ENCODE data around the gene UROC1. TPM values are rescaled to one million over a fixed set of nuclear protein-coding genes. Genes with fewer than 3 reads are reported as not detected.

The UROC1 gene
- total and polyA plus RNA-seq, 2 donors: 0.03 TPM; not detected in 1

- no peaks in the 10 kb centered on the region for H3K36me3 ChIP-seq (ENCODE audit: insufficient read depth)
- no peaks in the 10 kb centered on the region for H3K4me1 ChIP-seq (ENCODE audit: insufficient read depth)
- no peak overlapping the region for H3K4me3 ChIP-seq (ENCODE audit: low read depth, low read length)
- no peak overlapping the region for H3K27ac ChIP-seq (ENCODE audit: low read depth)
- WGBS: 94% methylated on average over 8 of the region's 8 CpGs
- DNase-seq (ENCODE audit: extremely low spot score): no peak
Observed at GRCh38 chr3:126495786-126496185, 21.8 kb downstream of the UROC1 start.

DNA sequence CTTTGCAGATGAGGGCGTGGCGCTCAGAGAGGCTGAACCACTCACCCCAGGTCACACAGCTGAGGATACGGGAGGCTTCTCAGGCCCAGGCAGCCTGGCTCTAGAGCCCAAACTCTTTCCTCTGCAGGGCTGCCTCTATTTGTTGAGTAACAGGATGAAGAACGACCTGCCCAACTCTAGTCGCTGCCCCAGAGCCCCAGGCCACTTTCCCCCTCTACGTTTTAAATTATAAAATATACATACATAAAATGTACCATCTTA lies 22.7 kb downstream of the UROC1 start:
- 88% methylated on average over 6 of the region's 6 CpGs for WGBS
- H3K27ac ChIP-seq (ENCODE audit: low read depth): no peak overlapping the region

DNA sequence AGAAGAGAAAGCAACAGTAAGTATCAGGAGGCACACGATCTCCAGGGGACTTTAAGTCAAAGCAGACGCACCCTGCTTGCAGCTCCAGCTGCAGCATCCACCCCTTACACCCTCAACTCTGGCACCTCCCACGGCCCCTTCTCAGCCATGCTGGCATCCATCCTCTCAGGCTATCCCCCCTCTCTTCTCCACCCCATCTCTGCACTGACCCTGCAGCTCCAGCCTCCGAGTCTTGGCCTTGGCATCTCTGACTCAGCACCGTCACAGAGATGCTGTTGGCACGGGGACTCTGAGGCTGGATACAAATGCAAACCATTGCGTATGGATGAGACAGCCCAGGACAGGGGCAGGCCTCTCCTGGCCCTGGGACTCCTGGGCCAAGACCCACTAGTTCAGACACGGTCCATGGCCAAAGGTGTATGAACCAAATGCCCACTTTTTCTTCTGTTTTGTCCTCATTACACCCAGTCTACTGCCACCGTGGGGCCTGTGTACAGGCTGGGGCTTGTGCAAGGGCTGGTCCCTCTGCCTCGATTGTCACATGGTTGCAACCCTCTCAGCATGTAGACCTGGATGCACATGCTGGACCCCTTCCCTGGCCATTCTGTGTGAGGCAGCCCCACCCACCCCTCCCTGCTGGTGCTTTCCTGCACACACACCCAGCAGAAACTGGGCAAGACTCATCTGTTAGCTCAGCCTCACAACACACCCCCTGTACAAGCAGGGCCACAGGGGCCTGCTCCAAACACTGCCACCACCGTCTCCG lies 23.2 kb downstream of the UROC1 start:
- H3K4me1 ChIP-seq (ENCODE audit: insufficient read depth): no peaks in the 10 kb centered on the region
- no peak overlapping the region for H3K4me3 ChIP-seq (ENCODE audit: low read depth, low read length)
- no peak for DNase-seq (ENCODE audit: extremely low spot score)
- WGBS: 50% methylated on average over 12 of the region's 12 CpGs
- H3K27ac ChIP-seq (ENCODE audit: low read depth): no peak overlapping the region
- H3K36me3 ChIP-seq (ENCODE audit: insufficient read depth): no peaks in the 10 kb centered on the region

More for the DNA sequence above, 22.7 kb downstream of the UROC1 start:
- no peak overlapping the region for H3K4me3 ChIP-seq (ENCODE audit: low read depth, low read length)
- DNase-seq (ENCODE audit: extremely low spot score): no peak
- no peaks in the 10 kb centered on the region for H3K4me1 ChIP-seq (ENCODE audit: insufficient read depth)
- no peaks in the 10 kb centered on the region for H3K36me3 ChIP-seq (ENCODE audit: insufficient read depth)

DNA sequence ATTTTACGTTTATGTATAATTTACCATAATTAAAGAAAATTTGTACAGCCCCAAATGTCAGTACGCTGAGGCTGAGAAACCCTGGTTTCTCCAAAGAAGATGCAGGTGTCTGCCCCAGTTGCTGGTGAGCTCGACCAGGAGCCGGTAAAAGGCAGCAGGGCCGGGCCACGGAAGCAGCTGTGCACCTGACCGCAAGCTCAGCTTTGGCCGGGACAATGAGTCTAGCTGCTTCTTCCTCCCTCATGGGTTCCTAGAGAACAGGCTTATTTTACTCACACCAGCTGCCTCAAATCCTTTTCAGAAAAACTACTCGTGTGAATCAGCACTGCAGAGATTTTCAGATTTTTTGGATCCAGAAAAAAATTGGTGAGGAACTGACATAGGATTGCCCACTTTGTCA lies 23.8 kb downstream of the UROC1 start:
- H3K4me3 ChIP-seq (ENCODE audit: low read depth, low read length): no peak overlapping the region
- WGBS: 73% methylated on average over 9 of the region's 9 CpGs
- H3K4me1 ChIP-seq (ENCODE audit: insufficient read depth): no peaks in the 10 kb centered on the region
- no peaks in the 10 kb centered on the region for H3K36me3 ChIP-seq (ENCODE audit: insufficient read depth)
- DNase-seq (ENCODE audit: extremely low spot score): no peak
- no peak overlapping the region for H3K27ac ChIP-seq (ENCODE audit: low read depth)

- Histone ChIP-seq H3K36me3 (ENCODE audit: insufficient read depth) (no peaks in the 10 kb centered on the region), H3K4me1 (ENCODE audit: insufficient read depth) (no peaks in the 10 kb centered on the region), H3K27ac (ENCODE audit: low read depth) (no peak overlapping the region), H3K4me3 (ENCODE audit: low read depth, low read length) (no peak overlapping the region)
- WGBS: 92% methylated on average over 14 of the region's 14 CpGs
- DNase-seq (ENCODE audit: extremely low spot score): no peak
Observed at GRCh38 chr3:126493051-126493450, 24.5 kb downstream of the UROC1 start.

DNA sequence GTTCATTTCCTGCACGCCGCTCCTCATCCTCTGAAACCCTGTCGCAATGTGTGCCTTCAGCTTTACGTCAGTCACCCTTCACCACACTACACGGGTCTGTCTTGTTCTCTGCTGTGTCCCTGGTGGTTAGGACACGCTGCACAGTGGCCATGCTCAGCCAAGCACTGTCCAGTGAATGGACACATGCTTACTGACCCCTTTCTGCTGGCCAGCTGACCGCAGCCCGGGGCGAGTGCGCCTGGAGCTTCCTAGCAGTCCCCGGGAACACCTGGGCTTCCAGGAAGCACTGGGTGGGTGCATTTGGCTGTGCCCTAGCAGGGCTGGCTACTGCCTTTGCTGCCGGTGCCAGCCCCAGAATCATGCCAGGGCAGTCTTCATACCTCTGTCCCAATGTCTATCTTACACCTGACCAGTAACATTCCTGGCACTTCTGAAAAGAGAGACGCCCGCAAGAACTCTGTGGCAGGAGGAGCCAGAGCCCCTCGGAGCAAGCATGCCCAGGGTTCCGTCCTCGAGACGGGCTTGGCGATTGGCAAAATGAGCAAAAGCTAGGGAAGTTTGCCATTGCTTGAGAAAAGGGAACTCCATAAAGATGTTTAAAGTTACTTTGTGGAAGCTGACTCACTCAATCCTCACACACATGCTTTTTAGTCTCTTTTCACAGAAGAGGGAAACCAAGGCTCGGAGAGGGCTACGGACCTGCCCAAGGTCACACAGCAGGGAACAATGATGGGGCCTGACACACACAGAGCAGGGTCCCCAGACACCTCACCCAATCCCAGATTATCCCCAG lies 26.2 kb downstream of the UROC1 start:
- Histone ChIP-seq H3K36me3 (ENCODE audit: insufficient read depth) (no peaks in the 10 kb centered on the region), H3K4me1 (ENCODE audit: insufficient read depth) (no peaks in the 10 kb centered on the region), H3K4me3 (ENCODE audit: low read depth, low read length) (no peak overlapping the region), H3K27ac (ENCODE audit: low read depth) (no peak overlapping the region)
- DNase-seq (ENCODE audit: extremely low spot score): no peak
- WGBS: 90% methylated on average over 21 of the region's 21 CpGs

DNA sequence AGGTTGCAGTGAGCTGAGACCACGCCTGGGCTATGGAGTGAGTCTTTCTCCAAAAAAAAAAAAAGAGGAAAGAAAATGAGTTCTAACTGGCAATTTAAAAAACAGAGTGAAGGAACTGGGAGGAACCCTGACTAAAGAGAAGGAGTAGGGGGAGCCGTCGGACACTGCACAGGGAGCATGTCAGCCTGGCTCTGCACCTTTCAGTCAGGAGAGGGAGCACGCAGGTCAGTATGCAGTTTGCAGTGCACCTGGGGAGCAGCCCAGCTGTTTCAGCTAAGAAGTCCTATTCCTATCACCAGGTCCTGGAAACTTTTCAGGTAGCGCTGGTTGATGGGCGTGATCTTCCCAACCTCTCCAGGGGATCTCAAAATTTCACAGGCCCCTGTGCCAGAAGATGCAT lies 27.0 kb downstream of the UROC1 start:
- no peak for DNase-seq (ENCODE audit: extremely low spot score)
- no peak overlapping the region for H3K27ac ChIP-seq (ENCODE audit: low read depth)
- H3K4me1 ChIP-seq (ENCODE audit: insufficient read depth): no peaks in the 10 kb centered on the region
- no peaks in the 10 kb centered on the region for H3K36me3 ChIP-seq (ENCODE audit: insufficient read depth)
- 80% methylated on average over 6 of the region's 6 CpGs for WGBS
- H3K4me3 ChIP-seq (ENCODE audit: low read depth, low read length): no peak overlapping the region

DNA sequence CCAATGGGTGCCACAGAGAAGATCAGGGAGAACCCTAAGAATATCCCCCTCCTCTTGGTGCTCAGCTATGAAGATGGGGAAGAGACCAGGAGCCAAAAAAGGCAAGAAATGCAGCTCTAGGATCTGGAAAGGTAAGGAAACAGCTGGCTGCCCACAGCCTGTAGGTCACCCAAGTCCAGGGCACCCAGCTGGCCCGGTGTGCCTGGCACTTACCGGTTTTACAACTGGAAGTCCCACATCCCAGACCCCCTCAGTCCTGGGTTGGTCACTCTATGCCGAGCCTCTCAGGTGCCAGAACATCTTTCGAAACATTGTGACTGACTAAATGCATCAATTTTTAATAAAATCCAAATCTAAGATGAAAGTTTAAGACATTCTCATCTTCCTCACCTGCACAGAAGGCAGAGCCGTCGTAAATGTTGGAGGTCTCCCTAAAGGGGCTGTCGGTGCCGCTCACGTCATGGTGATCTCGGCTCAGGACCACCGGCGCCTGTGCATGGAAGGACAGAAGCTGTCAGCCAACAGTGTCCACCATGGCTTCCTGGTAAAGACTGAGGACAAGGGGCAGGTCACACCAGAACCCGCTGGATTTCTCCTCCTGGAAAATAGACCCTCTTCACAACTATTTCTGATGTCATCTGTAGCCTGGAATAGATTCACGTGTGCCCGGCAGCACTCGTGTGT lies 28.5 kb downstream of the UROC1 start:
- 88% methylated on average over 16 of the region's 16 CpGs for WGBS
- Histone ChIP-seq H3K4me1 (ENCODE audit: insufficient read depth) (no peaks in the 10 kb centered on the region), H3K4me3 (ENCODE audit: low read depth, low read length) (no peak overlapping the region), H3K36me3 (ENCODE audit: insufficient read depth) (no peaks in the 10 kb centered on the region), H3K27ac (ENCODE audit: low read depth) (no peak overlapping the region)
- DNase-seq (ENCODE audit: extremely low spot score): no peak

DNA sequence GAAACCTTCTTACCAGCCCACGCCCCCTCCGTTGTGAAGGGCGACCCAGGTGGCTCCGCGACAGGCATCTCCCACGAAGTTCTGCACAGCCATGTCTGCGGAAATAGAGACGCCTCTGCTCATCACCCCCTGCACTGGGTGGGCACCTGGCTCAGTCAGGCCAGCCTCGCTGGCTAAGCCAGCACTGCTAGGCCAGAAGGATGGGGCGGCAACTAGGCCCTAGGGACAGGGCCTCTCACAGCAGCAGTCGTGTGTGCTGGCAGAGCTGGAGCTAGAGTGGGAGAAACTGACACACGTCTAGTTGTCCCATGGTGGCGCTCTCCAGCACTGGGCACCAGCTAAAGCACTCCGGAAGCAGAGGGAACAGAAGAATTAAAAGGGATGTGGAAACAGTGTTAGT lies 29.4 kb downstream of the UROC1 start:
- no peak for DNase-seq (ENCODE audit: extremely low spot score)
- Histone ChIP-seq H3K27ac (ENCODE audit: low read depth) (no peak overlapping the region), H3K4me3 (ENCODE audit: low read depth, low read length) (no peak overlapping the region), H3K4me1 (ENCODE audit: insufficient read depth) (no peaks in the 10 kb centered on the region), H3K36me3 (ENCODE audit: insufficient read depth) (no peaks in the 10 kb centered on the region)
- WGBS: 88% methylated on average over 14 of the region's 14 CpGs

DNA sequence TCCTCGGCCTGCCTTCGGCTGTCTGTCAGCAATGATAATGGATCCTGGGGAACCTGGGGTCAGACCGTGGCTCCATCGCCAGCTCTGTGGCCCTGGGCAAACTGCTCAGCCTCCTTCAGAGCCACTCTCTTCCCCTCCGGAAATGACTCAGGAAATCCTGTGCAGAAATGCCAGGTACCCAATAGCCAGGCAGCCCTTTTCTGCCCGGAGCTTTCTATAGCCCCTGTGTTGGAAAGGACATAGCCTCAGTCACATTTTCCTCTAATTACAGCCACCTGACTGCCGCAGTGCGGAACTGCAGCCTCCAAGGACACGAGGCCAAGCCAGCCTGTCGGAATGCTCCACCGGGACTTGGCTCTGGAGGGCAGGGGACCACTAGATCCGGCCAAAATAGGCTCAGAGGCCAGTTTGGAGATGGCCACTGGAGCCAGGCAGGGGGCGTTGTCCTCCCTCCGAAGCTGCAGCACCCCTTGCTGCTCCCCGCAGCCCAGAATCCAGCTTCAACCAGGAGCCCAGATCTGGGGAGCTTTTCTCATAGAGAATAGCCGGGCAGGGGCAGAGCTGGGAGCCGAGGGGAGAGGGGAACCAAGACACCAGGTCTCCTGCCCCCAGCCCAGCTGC lies 30.3 kb downstream of the UROC1 start:
- Histone ChIP-seq H3K4me1 (ENCODE audit: insufficient read depth) (no peaks in the 10 kb centered on the region), H3K4me3 (ENCODE audit: low read depth, low read length) (no peak overlapping the region), H3K36me3 (ENCODE audit: insufficient read depth) (no peaks in the 10 kb centered on the region), H3K27ac (ENCODE audit: low read depth) (no peak overlapping the region)
- no peak for DNase-seq (ENCODE audit: extremely low spot score)
- WGBS: 57% methylated on average over 17 of the region's 17 CpGs

- no peak for DNase-seq (ENCODE audit: extremely low spot score)
- 77% methylated on average over 14 of the region's 14 CpGs for WGBS
- H3K4me1 ChIP-seq (ENCODE audit: insufficient read depth): no peaks in the 10 kb centered on the region
- no peak overlapping the region for H3K27ac ChIP-seq (ENCODE audit: low read depth)
- no peaks in the 10 kb centered on the region for H3K36me3 ChIP-seq (ENCODE audit: insufficient read depth)
- no peak overlapping the region for H3K4me3 ChIP-seq (ENCODE audit: low read depth, low read length)
Observed at GRCh38 chr3:126486360-126486847, 31.2 kb downstream of the UROC1 start.

- H3K4me3 ChIP-seq (ENCODE audit: low read depth, low read length): no peak overlapping the region
- WGBS: 94% methylated on average over 9 of the region's 9 CpGs
- no peak overlapping the region for H3K27ac ChIP-seq (ENCODE audit: low read depth)
- no peaks in the 10 kb centered on the region for H3K36me3 ChIP-seq (ENCODE audit: insufficient read depth)
- H3K4me1 ChIP-seq (ENCODE audit: insufficient read depth): no peaks in the 10 kb centered on the region
- no peak for DNase-seq (ENCODE audit: extremely low spot score)
Observed at GRCh38 chr3:126485956-126486355, 31.6 kb downstream of the UROC1 start.

- no peak overlapping the region for H3K27ac ChIP-seq (ENCODE audit: low read depth)
- no peaks in the 10 kb centered on the region for H3K36me3 ChIP-seq (ENCODE audit: insufficient read depth)
- H3K4me3 ChIP-seq (ENCODE audit: low read depth, low read length): no peak overlapping the region
- no peaks in the 10 kb centered on the region for H3K4me1 ChIP-seq (ENCODE audit: insufficient read depth)
- DNase-seq (ENCODE audit: extremely low spot score): no peak
- 82% methylated on average over 8 of the region's 8 CpGs for WGBS
Observed at GRCh38 chr3:126485176-126485897, 32.2 kb downstream of the UROC1 start.
